ENCODE measurements around the gene TULP1.
"Not testable (repeated sequence)": the region's sequence is repeated elsewhere in the genome, so short reads cannot be mapped to it uniquely, and the experiment has no call there.

TULP1 gene

DNA sequence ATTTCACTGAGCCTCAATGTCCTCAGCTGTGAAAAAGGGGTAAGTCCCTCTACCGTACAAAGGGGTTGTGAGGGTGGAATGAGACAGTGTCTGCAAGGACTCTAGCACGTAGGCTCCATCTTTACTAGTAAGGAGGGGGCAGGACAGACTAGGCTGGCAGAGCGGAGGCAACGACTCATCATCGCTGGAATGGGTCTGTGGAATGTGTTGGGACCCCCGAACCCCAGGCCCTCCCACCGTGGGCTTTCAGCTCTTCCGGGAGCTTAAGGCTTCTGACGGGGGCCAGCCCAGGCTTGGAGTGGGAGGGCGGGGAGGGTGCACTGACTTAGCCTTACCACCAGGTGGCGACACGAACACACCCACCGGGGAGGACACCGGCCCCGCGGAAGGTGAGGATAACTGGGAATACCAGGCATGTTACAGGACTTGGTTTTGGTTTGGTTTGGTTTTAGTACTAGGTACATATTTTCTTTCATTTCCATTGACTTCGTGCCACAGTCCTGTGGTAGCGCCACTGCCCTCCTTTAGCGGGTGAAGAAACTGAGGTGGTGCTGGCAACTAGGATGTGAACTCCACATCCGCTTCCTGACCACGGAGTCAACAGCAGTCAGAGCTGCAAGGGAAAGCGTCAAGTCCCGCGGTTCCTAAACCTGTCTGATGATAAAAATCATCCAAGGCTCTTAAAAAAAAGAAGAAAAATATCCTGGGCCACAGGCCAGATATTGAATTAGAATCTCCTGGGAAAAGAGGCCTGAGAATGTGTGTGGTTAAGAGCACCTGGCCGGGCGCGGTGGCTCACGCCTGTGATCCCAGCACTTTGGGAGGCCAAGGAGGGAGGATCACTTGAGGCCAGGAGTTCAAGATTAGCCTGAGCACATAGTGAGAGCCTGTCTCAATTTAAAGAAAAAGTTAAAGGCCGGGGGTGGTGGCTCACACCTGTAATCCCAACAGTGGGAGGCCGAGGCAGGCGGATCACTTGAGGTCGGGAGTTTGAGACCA, 10.3 kb upstream of the TULP1 start:
- in situ Hi-C loops (cut with HindIII; ENCODE audit: low sequenced_read_pairs), result no loop called here

GRCh38 chr6:35522151-35522550, 9.5 kb upstream of the TULP1 start:
- in situ Hi-C loops (cut with HindIII; ENCODE audit: low sequenced_read_pairs), result no loop called here

- in situ Hi-C loops (cut with HindIII; ENCODE audit: low sequenced_read_pairs), result no loop called here
These were observed 8.5 kb upstream of the TULP1 start for GRCh38 chr6:35521235-35521634.

DNA sequence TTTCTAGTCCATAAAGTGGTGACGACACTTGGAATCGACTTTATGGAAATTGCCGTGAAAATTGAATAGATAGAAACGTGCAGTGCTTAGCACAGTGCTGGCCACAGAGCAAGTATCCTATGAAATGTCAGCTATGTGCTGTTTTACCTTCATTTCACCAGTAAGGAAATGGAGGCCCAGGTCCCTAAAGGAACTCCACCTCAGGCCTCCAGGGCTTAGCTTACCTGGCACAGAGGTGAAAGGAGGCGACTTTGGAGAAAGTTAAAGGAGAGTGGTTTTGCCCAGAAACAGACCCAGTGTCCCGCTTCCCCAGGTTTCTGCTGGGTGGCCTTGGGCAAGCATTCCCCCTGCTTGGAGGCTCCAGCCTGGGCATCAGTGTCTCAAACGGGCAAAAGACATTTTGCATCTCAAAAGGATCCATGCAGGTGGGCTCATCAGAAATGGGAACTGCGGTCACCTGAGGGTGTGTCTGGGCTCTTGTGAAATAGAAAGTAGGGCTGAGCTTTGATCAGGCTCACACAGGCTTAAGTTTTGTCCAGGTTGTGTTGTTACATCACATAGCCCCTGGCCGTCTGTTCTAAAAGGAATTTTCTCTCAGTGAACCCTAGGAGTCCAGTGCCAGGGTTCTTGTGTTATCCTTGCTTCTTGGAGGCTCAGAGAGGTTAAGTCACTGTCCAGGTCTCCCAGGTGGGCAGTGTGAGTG, 6.8 kb upstream of the TULP1 start:
- in situ Hi-C loops (cut with HindIII; ENCODE audit: low sequenced_read_pairs), result no loop called here

GRCh38 chr6:35518566-35519312, 6.0 kb upstream of the TULP1 start:
- in situ Hi-C loops (cut with HindIII; ENCODE audit: low sequenced_read_pairs), result no loop called here

GRCh38 chr6:35517978-35518377, 5.3 kb upstream of the TULP1 start:
- in situ Hi-C loops (cut with HindIII; ENCODE audit: low sequenced_read_pairs), result not testable (repeated sequence)

DNA sequence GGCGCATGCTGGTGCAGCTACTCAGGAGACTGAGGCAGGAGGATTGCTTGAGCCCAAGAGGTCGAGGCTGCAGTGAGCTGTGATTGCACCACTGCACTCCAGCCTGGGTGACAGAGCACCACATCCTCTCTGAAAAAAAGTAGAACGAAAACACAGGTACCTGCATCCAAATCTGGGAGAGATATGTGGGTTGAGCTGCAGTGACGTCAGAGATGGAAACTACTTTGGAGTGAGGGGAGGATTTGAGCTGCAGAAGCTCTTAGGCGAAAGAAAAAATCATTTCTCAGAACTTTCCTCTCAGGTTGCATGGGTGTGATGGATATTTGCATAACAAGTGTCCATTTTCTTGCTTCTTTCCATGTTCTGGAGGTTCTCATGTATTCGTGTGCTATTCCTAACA, 4.0 kb upstream of the TULP1 start:
- in situ Hi-C loops (cut with HindIII; ENCODE audit: low sequenced_read_pairs), result no loop called here

DNA sequence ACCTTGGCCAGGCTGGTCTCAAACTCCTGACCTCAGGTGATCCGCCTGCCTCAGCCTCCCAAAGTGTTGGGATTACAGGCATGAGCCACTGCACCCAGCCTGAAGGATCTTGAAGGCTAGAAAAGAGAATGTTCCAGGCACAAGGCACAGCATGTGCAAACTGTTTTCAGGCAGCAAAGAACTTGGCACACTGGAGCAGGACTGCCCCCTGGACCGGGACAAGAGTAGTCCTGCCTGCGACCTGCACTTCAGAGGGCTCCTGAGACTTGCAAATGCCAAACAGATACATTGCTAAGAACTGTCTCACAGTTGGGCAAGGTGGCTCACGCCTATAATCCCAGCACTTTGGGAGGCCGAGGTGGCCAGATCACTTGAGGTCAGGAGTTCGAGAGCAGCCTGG, 3.2 kb upstream of the TULP1 start:
- in situ Hi-C loops (cut with HindIII; ENCODE audit: low sequenced_read_pairs), result not testable (repeated sequence)

GRCh38 chr6:35514587-35514986, 1.9 kb upstream of the TULP1 start:
- in situ Hi-C loops (cut with HindIII; ENCODE audit: low sequenced_read_pairs), result loop anchor here (5.0 kb wide), 1 partner anchor 38 kb away; no protein-coding TSS in a partner anchor

- in situ Hi-C loops (cut with HindIII; ENCODE audit: low sequenced_read_pairs), result loop anchor here (5.0 kb wide), 1 partner anchor 40 kb away; no protein-coding TSS in a partner anchor
These were observed 690 bp downstream of the TULP1 start for GRCh38 chr6:35512006-35512405.

GRCh38 chr6:35511562-35511941, 1.1 kb downstream of the TULP1 start:
- in situ Hi-C loops (cut with HindIII; ENCODE audit: low sequenced_read_pairs), result loop anchor here (5.0 kb wide), 1 partner anchor 41 kb away; no protein-coding TSS in a partner anchor

- in situ Hi-C loops (cut with HindIII; ENCODE audit: low sequenced_read_pairs), result loop anchor here (5.0 kb wide), 1 partner anchor 41 kb away; no protein-coding TSS in a partner anchor
These were observed 1.7 kb downstream of the TULP1 start for GRCh38 chr6:35510916-35511561.

DNA sequence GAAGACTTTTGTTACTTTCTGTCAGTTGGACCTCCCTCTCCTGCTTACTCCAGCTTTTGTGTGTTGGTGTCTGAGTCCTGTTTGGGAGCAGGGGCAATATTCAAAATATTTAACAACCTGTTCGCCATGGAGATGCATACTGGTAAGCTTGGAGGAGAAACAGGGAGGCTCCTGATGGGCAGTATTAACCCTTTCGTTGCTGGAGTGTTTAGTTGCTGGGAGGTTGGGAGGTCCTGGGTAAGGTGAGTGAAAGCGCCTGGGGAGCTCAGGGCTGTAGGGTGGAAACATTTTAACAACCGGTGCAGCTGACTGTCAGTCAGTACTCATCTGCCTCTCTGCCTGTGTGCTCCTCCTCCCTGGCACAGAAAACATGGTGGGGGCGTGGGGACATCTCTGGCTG, 4.2 kb downstream of the TULP1 start:
- in situ Hi-C loops (cut with HindIII; ENCODE audit: low sequenced_read_pairs), result no loop called here

DNA sequence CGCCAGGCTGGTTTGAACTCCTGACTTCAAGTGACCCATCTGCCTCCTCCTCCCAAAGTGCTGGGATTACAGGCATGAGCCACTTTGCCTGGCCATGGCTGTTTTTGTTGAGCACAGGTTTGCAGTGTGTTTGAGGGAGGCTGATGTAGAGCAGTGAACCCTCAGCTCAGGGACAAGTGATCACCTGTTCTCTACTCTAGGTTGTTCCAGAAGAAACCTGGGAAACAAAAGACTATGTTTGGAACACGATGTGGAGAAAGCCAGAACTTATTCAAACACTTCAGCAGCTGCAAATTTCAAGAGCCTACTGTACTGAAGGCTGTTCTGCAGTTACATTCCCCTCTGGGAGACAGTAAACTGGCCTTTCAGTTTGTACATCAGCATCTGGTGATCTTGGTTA, 4.7 kb downstream of the TULP1 start:
- in situ Hi-C loops (cut with HindIII; ENCODE audit: low sequenced_read_pairs), result no loop called here

DNA sequence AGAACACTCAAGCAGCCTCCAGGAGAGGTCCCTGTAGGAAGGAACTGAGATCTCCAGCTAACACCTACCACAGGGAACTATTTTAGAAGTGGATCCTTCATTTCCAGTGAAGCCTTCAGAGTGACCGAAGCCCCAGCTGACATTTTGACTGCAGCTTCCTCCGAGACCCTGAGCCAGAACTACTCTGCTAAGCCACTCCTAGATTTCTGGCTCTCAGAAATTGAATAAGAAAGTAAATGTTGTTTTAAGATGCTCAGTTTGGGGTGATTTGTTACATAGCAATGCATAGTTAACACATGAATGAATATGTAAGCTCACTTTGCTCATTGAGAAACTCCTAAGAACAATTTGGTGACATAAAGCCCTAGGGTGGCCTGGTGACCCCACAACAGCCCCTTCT, 5.5 kb downstream of the TULP1 start:
- in situ Hi-C loops (cut with HindIII; ENCODE audit: low sequenced_read_pairs), result no loop called here

- in situ Hi-C loops (cut with HindIII; ENCODE audit: low sequenced_read_pairs), result no loop called here
These were observed 6.2 kb downstream of the TULP1 start for GRCh38 chr6:35506536-35506935.

DNA sequence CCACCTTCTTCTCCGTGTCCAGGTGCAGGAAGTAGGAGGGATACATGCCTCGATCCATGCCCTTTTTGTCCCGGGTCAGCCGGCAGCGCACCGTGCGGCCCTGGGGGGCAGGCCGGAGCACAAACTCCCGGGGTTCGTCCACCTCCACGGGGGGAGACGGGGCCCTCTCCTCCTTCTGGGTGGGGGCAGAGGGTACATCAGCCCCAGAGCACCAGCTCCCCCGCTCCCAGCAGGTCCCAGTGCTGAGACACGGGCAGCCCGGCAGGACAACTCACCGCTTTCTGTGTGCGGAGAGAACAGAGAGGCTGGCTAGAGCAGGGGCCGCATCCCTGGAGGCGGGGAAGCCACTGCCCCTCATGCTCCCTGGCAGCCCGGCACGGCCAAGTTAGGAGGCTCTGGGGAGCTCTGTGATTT, 6.7 kb downstream of the TULP1 start:
- in situ Hi-C loops (cut with HindIII; ENCODE audit: low sequenced_read_pairs), result no loop called here

DNA sequence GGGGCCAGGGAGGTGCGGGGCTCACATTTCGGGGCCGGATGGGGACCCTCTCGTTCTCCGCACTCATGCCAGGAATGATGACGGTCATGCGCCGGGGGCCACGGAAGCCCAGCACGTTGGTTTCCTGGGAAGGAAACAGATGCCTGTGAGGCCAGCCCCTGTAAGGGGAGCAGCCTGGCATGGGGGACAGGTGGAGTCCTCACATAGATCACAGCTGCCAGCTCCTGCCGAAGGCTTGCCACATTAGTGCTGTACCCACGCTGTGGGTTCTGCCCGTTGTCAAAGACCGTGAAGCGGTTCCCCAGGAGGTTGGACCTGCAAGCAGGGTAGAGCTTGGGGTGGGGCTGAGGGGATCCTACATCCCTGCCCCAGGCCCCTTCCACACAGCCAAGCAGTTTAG, 9.2 kb downstream of the TULP1 start:
- in situ Hi-C loops (cut with HindIII; ENCODE audit: low sequenced_read_pairs), result no loop called here

- in situ Hi-C loops (cut with HindIII; ENCODE audit: low sequenced_read_pairs), result no loop called here
These were observed 10.9 kb downstream of the TULP1 start for GRCh38 chr6:35501784-35502183.

DNA sequence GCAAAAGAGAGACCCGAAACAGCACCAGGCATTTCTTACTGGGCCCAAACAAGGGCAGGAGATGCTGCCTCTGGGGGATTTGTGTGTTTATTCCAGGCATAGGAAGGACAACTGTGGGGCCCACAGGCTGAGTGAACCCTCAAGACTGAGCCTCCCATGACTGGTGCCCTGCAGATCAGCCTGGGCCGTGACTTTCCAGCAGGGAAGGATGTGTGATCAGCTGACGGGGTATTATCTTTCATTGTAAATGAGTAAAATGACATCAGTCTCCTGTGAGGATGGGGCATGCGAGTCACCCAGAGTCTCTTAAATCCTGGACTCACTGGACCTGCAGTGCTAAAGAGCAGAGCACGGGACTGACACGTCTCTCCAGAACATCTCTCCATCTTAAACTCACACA, 11.9 kb downstream of the TULP1 start:
- in situ Hi-C loops (cut with HindIII; ENCODE audit: low sequenced_read_pairs), result no loop called here

DNA sequence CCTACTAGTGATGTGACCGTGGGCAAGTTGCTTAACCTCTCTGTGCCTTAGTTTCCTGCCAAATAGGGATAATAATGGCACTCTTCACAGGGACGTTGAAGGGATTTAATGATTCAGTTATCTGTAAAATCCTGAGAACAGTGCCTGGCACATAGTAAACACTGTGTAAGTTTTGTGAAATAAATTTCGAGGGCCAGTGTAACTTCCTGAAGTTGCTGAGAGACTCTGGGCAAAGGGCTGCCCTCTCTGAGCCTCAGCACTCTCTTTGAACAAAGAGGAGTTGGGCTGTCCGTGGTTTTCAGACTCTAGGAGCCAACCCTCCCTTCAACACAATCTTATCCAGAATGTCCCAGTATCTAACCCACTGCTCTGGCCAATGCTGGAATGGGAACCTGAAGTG, 13.3 kb downstream of the TULP1 start:
- in situ Hi-C loops (cut with HindIII; ENCODE audit: low sequenced_read_pairs), result no loop called here

Data from endothelial cell of hepatic sinusoid (primary cell).